SH-SY5Y (cell line): Measurements from ENCODE around the gene EPB41L3.

ENCODE experiments used
- GATA2 ChIP-seq: IDR thresholded peaks from 2 replicates; pipeline ENCODE4 v1.6.1; 2011; ENCODE audit warnings: mild to moderate bottlenecking, low read depth, low read length
- GATA3 ChIP-seq: IDR thresholded peaks from 2 replicates; pipeline ENCODE4 v1.6.1; 2011; ENCODE audit warnings: low read depth, mild to moderate bottlenecking, low read length, moderate library complexity

GRCh38 chr18:5457462-5457957 lies 86.3 kb downstream of the EPB41L3 start:
- TF ChIP-seq GATA2 (no peak), GATA3 (no peak)
